Ishikawa (cell line): ENCODE measurements around the gene GAP43.

Experiments
- CREB1 ChIP-seq: IDR thresholded peaks from 2 replicates; pipeline ENCODE4 v1.6.1; 2012; ENCODE audit warnings: low read depth
- NFIC ChIP-seq: IDR thresholded peaks from 2 replicates; pipeline ENCODE4 v1.6.1; 2012
- RAD21 ChIP-seq: IDR thresholded peaks from 2 replicates; pipeline ENCODE4 v1.6.1; 2012; ENCODE audit warnings: low read depth
- REST ChIP-seq: IDR thresholded peaks from 2 replicates; pipeline ENCODE4 v1.6.1; 2012; ENCODE audit warnings: low read depth, mild to moderate bottlenecking
- YY1 ChIP-seq: IDR thresholded peaks from 2 replicates; pipeline ENCODE4 v1.6.1; 2012; ENCODE audit warnings: low read depth

- TF ChIP-seq YY1 (no peak), REST (no peak), CREB1 (no peak), NFIC (no peak), RAD21 (no peak)
Observed at GRCh38 chr3:115577000-115577399, 46.3 kb upstream of the GAP43 start.
